SK-N-SH (cell line): ENCODE measurements around the gene DLL3. TPM values are rescaled to one million over a fixed set of nuclear protein-coding genes. Genes with fewer than 3 reads are reported as not detected.

Experiments used
- CTCF ChIA-PET: fragments of 300-600, 350-600 bp; formaldehyde crosslinking; extraction: SDS; loops from one replicate; lab custom pipeline; 2021; lab: Yijun Ruan, JAX
- POLR2A ChIA-PET: fragments of 350-600 bp; sonication (Branson Sonifier 250); formaldehyde crosslinking; extraction: SDS; loops from one replicate; lab custom pipeline; 2020; ENCODE audit warnings: antibody characterized with exemption, inconsistent platforms; lab: Yijun Ruan, JAX
- DNase-seq: peaks from one replicate; pipeline ENCODE4 v3.0.0; 2012
- H2AFZ ChIP-seq: fragments of 200-600 bp; sonication (generic); 2 replicates; pipeline ENCODE4 v1.8.1; 2016; ENCODE audit warnings: antibody characterized with exemption, mild to moderate bottlenecking, low read depth
- H3F3A ChIP-seq: fragments of 200-600 bp; sonication (generic); replicated peaks from 2 replicates; pipeline ENCODE3; 2016; ENCODE audit warnings: antibody characterized with exemption, mild to moderate bottlenecking; ENCODE audit not compliant: insufficient read depth
- H3K27ac ChIP-seq, 2 experiments: fragments of 200-500 bp in 1 of 2; fragments of 200-600 bp in 1 of 2; sonication (Bioruptor generic) in 1 of 2; sonication (generic), shearing (Covaris generic) in 1 of 2; 2 replicates each; pipeline versions ENCODE4 v1.5.1 to v1.6.1; 2014 to 2016; ENCODE audit warnings: low read depth in 2 of 2, inconsistent platforms in 1 of 2, low read length in 1 of 2, mild to moderate bottlenecking in 1 of 2, mixed read lengths in 1 of 2
- H3K27me3 ChIP-seq: fragments of 200-600 bp; sonication (generic), shearing (Covaris generic); 2 replicates; pipeline ENCODE4 v1.6.1; 2016; ENCODE audit warnings: mixed run types; ENCODE audit not compliant: insufficient read depth
- H3K36me3 ChIP-seq, 2 experiments: fragments of 200-500 bp in 1 of 2; fragments of 200-600 bp in 1 of 2; sonication (Bioruptor generic) in 1 of 2; sonication (generic) in 1 of 2; replicated peaks in 1 of 2; 2 replicates each; pipeline versions ENCODE3 to v1.5.1; 2014 to 2016; ENCODE audit warnings: low read length in 1 of 2, mild to moderate bottlenecking in 1 of 2; ENCODE audit not compliant: insufficient read depth in 2 of 2, control insufficient read depth in 1 of 2
- H3K4me1 ChIP-seq, 2 experiments: fragments of 200-500 bp in 1 of 2; fragments of 200-600 bp in 1 of 2; sonication (Bioruptor generic) in 1 of 2; sonication (generic), shearing (Covaris generic) in 1 of 2; 2 replicates each; pipeline versions ENCODE4 v1.5.1 to v1.6.1; 2014 to 2016; ENCODE audit warnings: low read depth in 1 of 2, low read length in 1 of 2, mixed run types in 1 of 2; ENCODE audit not compliant: insufficient read depth in 2 of 2, control insufficient read depth in 1 of 2
- H3K4me2 ChIP-seq: fragments of 200-600 bp; sonication (generic), shearing (Covaris generic); 2 replicates; pipeline ENCODE4 v1.6.1; 2017; ENCODE audit warnings: mixed run types
- H3K4me3 ChIP-seq, 2 experiments: fragments of 200-500 bp in 1 of 2; fragments of 200-600 bp in 1 of 2; sonication (Bioruptor generic) in 1 of 2; sonication (generic), shearing (Covaris generic) in 1 of 2; 2 replicates each; pipeline versions ENCODE4 v1.5.1 to v1.8.1; 2014 to 2016; ENCODE audit warnings: low read depth in 2 of 2, inconsistent platforms in 1 of 2, low read length in 1 of 2, mild to moderate bottlenecking in 1 of 2, mixed read lengths in 1 of 2, moderate library complexity in 1 of 2
- H3K79me2 ChIP-seq: fragments of 200-600 bp; sonication (generic); 2 replicates; pipeline ENCODE4 v1.8.1; 2017; ENCODE audit warnings: mild to moderate bottlenecking; ENCODE audit not compliant: insufficient read depth
- H3K9ac ChIP-seq: fragments of 200-600 bp; sonication (generic); 2 replicates; pipeline ENCODE4 v1.6.1; 2017; ENCODE audit warnings: mixed run types
- H3K9me2 ChIP-seq: fragments of 200-600 bp; sonication (generic); 2 replicates; pipeline ENCODE4 v1.6.1; 2017; ENCODE audit warnings: mixed run types
- H3K9me3 ChIP-seq: fragments of 200-600 bp; sonication (generic); 2 replicates; pipeline ENCODE4 v1.6.1; 2017; ENCODE audit warnings: mixed run types, mild to moderate bottlenecking, moderate library complexity
- H4K20me1 ChIP-seq: fragments of 200-600 bp; sonication (generic); 2 replicates; pipeline ENCODE4 v1.6.1; 2017; ENCODE audit warnings: mild to moderate bottlenecking, mixed run types; ENCODE audit not compliant: insufficient read depth
- ELF1 ChIP-seq: IDR thresholded peaks from 2 replicates; pipeline ENCODE4 v1.4.0; 2012
- EZH2phosphoT487 ChIP-seq: fragments of 200-600 bp; sonication (generic); IDR thresholded peaks from 2 replicates; pipeline ENCODE4 v1.6.1; 2017; ENCODE audit warnings: low read depth, mixed run types, mild to moderate bottlenecking, antibody characterized with exemption, moderate library complexity, borderline replicate concordance
- FOSL2 ChIP-seq: IDR thresholded peaks from 2 replicates; pipeline ENCODE4 v1.4.0; 2012; ENCODE audit warnings: low read depth, mild to moderate bottlenecking, moderate library complexity, borderline replicate concordance
- GATA2 ChIP-seq: sonication (generic); formaldehyde crosslinking; IDR thresholded peaks from 2 replicates; pipeline ENCODE4 v1.5.0; 2020; ENCODE audit warnings: mild to moderate bottlenecking, missing genetic modification reagents
- IRF3 ChIP-seq: fragments of 150-350 bp; IDR thresholded peaks from 2 replicates; pipeline ENCODE4 v1.6.1; 2016; ENCODE audit warnings: mild to moderate bottlenecking, low read depth, low read length
- MAX ChIP-seq: IDR thresholded peaks from 2 replicates; pipeline ENCODE4 v1.4.0; 2012; ENCODE audit warnings: low read depth
- MXI1 ChIP-seq: IDR thresholded peaks from 2 replicates; pipeline ENCODE4 v1.6.1; 2012; ENCODE audit warnings: mild to moderate bottlenecking, low read depth, low read length, improper control_type of control experiment
- NFIC ChIP-seq: IDR thresholded peaks from 2 replicates; pipeline ENCODE4 v1.4.0; 2012; ENCODE audit warnings: borderline replicate concordance
- NRF1 ChIP-seq: IDR thresholded peaks from 2 replicates; pipeline ENCODE4 v1.6.1; 2012; ENCODE audit warnings: low read depth, mild to moderate bottlenecking, low read length
- PBX3 ChIP-seq: IDR thresholded peaks from 2 replicates; pipeline ENCODE4; 2012
- REST ChIP-seq: IDR thresholded peaks from 2 replicates; pipeline ENCODE4 v1.6.1; 2012; ENCODE audit warnings: mild to moderate bottlenecking, low read depth, low read length, moderate library complexity
- SIN3A ChIP-seq: IDR thresholded peaks from 2 replicates; pipeline ENCODE4 v1.6.1; 2012; ENCODE audit warnings: low read depth, mild to moderate bottlenecking, low read length, moderate library complexity, borderline replicate concordance
- SMC3 ChIP-seq: IDR thresholded peaks from 2 replicates; pipeline ENCODE4 v1.6.1; 2012; ENCODE audit warnings: low read depth, low read length, improper control_type of control experiment
- TAF1 ChIP-seq: IDR thresholded peaks from 2 replicates; pipeline ENCODE4 v1.6.1; 2012; ENCODE audit warnings: low read depth, mild to moderate bottlenecking, low read length, moderate library complexity, borderline replicate concordance
- TCF12 ChIP-seq: IDR thresholded peaks from 2 replicates; pipeline ENCODE4 v1.4.0; 2012
- USF1 ChIP-seq: IDR thresholded peaks from 2 replicates; pipeline ENCODE4 v1.4.0; 2012; ENCODE audit warnings: low read depth, borderline replicate concordance
- ZBTB33 ChIP-seq: IDR thresholded peaks from 2 replicates; pipeline ENCODE4 v1.4.0; 2012; ENCODE audit warnings: low read depth, borderline replicate concordance
- WGBS: methylation state at CpG from one replicate; pipeline ENCODE4 v1.1.6; 2017; ENCODE audit warnings: low lambda C conversion rate; 5-methylcytosine and 5-hydroxymethylcytosine counted together
- polyA plus RNA-seq, 3 experiments: library from polyadenylated mRNA; depleted of rRNA; stranded (reverse); fragments of >200 nt; gene quantifications; 2 replicates each; pipeline ENCODE4 v1.2.3, GENCODE V29; 2012

Gene DLL3
- polyA plus RNA-seq, 1 of the 3 experiments (the other 2 are of a cell fraction): 4.7 TPM

- no peaks in the 10 kb centered on the region for H3K9me3 ChIP-seq
- no peaks in the 10 kb centered on the region; the same call in 1 of the 2 replicates for H3K79me2 ChIP-seq
- no peak overlapping the region for H3K9ac ChIP-seq
- ChIA-PET POLR2A (interaction anchor here (1.2 kb wide), 1 partner anchor 24 kb away, joined by 3 read pairs; the partner anchor contains the start of gene SUPT5H), CTCF (interaction anchor here (5.6 kb wide), 1 partner anchor 64 kb away, joined by 22 read pairs; the partner anchor contains the start of gene EID2B)
- no peak overlapping the region for H3K27ac ChIP-seq
- no peak for DNase-seq
- H2AFZ ChIP-seq: no peak overlapping the region
- no peaks in the 10 kb centered on the region for H3K9me2 ChIP-seq
- no peaks in the 10 kb centered on the region for H3F3A ChIP-seq
- H3K4me2 ChIP-seq: no peak overlapping the region
- no peaks in the 10 kb centered on the region for H3K4me1 ChIP-seq
- H3K4me3 ChIP-seq: no peak overlapping the region
- H3K36me3 ChIP-seq: peaks cover 12 to 88% of the 10 kb centered on the region in 2 experiments
- WGBS: 87% methylated on average over 6 of the region's 6 CpGs
- no peaks in the 10 kb centered on the region for H3K27me3 ChIP-seq
- no peak for TF ChIP-seq EZH2phosphoT487
- TF ChIP-seq ELF1: no peak
- no peak for TF ChIP-seq FOSL2
- TF ChIP-seq PBX3: no peak
- no peak for TF ChIP-seq REST
- TF ChIP-seq GATA2 (CRISPR knock-in tag): no peak
- TF ChIP-seq MXI1: no peak
- TF ChIP-seq USF1: no peak
- TF ChIP-seq SMC3: no peak
- no peak for TF ChIP-seq NRF1
- no peak for TF ChIP-seq IRF3
- TF ChIP-seq MAX: no peak
- no peak for TF ChIP-seq TCF12
- TF ChIP-seq TAF1: no peak
- no peak for TF ChIP-seq SIN3A
- no peak for TF ChIP-seq NFIC
- no peak for TF ChIP-seq ZBTB33
- no peaks in the 10 kb centered on the region for H4K20me1 ChIP-seq
These were observed 29.2 kb upstream of the DLL3 start for GRCh38 chr19:39469567-39469966.
